HG02759 (cell line): ENCODE data around the gene TMEM151A.

Source experiments
- ATAC-seq: cut with Tn5 transposase; IDR thresholded peaks from one replicate; pipeline ENCODE4 v1.9.1; 2021; ENCODE audit warnings: mild to moderate bottlenecking, moderate library complexity; ENCODE audit not compliant: unreplicated experiment

TMEM151A gene

GRCh38 chr11:66334605-66335442, 43.1 kb downstream of the TMEM151A start:
- ATAC-seq: no peak

DNA sequence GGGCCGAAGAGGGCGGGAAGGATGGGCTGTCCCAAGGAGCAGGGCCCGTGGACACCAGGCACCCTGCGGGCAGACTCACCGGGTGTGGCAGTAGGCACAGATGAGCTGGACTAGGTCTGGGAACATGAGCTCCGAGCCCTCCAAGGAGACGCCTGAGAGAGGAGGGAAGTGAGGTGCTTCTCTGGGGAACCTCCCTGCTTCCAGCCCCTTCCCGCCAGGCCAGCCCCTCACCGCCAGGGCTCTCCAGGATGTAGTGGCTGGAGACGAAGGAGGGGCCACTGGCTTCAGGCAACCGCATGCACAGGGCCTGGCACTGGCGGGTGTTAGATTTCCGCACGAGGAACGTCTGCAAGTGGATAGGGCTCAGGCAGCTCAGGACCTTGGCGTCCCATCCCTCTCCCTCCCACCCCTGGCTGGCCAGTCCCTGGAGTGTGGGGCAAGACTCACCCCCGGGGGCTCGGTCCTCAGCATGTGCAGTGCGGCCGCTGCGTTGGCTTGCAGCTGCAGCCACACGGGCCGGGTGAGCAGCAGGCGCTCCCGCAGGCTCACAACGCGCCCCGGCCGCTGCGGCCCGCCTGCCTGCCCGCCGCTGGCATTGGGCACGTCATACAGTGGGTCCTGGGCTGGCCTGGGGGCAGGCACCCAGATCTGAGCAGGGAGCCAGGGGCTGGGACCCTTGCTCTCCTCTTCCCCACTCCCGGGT, 44.0 kb downstream of the TMEM151A start:
- ATAC-seq: no peak

- ATAC-seq: peak; percentile 82
Observed at GRCh38 chr11:66336234-66337102, 44.8 kb downstream of the TMEM151A start, which contains the start of gene RIN1. TSS of gene RIN1 (minus strand) at chr11:66336434. CDS start at chr11:66336402, 32 bp downstream.

- ATAC-seq: no peak
Observed at GRCh38 chr11:66337103-66337899, 45.6 kb downstream of the TMEM151A start.

- ATAC-seq: no peak
Observed at GRCh38 chr11:66338276-66339161, 46.8 kb downstream of the TMEM151A start.

- ATAC-seq: no peak
Observed at GRCh38 chr11:66339162-66339675, 47.5 kb downstream of the TMEM151A start.

DNA sequence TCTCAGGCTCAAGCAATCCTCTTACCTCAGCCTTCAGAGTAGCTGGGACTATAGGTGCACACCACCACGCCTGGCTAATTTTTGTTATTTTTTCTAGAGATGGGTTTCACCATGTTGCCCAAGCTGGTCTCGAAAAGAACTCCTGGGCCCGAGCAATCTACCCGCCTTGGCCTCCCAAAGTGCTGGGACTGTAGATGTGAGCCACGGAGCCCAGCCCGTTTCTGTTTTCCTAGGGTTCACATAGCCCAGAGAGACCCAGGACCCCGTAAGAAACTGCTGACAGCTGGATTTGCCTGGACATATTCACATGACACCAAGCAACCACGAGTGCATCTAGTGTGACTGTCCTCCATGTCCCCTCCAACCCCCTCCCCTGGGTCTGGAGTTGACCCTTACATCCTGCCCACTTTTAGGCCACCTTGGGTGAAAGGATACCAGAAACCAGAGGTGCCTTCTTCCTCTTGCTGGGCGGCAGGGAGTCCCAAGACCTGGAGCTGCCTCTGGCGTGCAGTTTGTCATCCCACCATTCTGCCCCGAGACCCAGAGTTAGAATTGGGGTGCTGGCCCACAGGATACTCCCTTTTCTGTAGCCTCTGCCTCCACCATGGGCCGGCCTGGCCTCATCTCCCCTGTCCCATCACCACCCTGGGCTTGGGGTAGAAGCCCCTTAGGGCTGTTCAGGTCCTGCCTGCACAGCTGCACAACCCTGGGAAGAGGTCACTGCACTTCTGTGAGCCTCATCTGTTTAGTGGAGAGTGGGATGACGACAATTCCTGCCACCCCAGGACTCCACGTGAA, 48.2 kb downstream of the TMEM151A start:
- ATAC-seq: no peak

- ATAC-seq: no peak
Observed at GRCh38 chr11:66340596-66341501, 49.2 kb downstream of the TMEM151A start.

- no peak for ATAC-seq
Observed at GRCh38 chr11:66341502-66342126, 49.9 kb downstream of the TMEM151A start.

DNA sequence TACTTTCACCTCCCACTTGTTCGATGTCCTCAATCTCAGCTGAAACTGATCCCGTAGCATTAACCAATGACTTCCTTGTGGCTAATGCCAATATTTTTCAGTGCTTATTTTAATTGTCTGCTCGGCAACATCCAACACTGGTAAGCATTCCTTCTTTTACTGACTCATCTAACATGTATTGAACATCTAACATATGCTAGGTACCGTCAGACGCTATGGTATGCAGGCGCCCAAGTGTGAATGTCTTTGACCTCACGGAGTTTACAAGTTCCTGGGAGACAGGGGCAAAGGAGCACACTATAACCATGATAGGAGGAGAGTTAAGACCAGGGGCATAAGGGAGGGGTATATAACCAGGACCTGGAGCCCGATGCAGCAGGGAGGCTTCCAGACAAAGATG, 51.5 kb downstream of the TMEM151A start:
- no peak for ATAC-seq

GRCh38 chr11:66344550-66345315, 53.0 kb downstream of the TMEM151A start, which contains the start of gene BRMS1:
TSS of gene BRMS1 (minus strand) at chr11:66345104. CDS start at chr11:66342234, 2,870 bp downstream.
- ATAC-seq: peak; percentile 73

- peak; percentile 6 for ATAC-seq
Observed at GRCh38 chr11:66345316-66345649, 53.6 kb downstream of the TMEM151A start.
